Measurements from ENCODE around the gene MSRB1.

DNA sequence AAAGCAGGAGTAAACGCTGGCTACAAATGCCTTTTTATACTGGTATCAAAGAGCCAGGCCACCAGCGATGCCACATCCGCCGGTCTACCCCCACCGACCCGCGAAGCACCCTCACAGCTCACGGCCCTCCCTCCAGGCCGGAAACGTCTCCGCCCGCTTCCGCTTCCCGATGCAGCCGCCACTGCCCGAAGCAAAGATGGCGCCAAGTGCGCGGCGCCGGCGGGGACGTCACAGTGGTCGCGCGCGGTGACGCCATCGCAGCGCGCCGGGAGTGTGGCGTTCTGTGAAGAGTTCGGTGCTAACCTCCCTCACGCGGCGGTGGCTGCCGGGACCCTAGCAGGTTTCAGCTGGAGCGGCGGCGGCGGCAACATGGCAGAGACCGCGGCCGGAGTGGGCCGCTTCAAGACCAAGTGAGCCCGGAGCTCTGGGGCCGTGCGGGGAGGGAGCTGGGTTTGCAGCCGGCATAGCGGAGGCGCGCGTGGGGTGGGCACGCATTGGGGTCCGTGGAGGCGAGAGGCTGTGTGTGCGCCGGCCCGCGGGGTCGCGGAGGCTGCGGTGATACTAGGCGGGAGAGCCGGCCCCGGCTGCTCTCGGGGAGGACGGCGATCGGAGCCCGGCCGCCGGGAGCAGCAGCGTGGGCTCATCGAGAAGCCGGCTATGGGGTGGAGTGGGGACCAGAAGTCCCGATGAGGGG, 28.9 kb upstream of the MSRB1 start, which contains the start of gene TBL3:
- TF ChIP-seq, protein P1, sequence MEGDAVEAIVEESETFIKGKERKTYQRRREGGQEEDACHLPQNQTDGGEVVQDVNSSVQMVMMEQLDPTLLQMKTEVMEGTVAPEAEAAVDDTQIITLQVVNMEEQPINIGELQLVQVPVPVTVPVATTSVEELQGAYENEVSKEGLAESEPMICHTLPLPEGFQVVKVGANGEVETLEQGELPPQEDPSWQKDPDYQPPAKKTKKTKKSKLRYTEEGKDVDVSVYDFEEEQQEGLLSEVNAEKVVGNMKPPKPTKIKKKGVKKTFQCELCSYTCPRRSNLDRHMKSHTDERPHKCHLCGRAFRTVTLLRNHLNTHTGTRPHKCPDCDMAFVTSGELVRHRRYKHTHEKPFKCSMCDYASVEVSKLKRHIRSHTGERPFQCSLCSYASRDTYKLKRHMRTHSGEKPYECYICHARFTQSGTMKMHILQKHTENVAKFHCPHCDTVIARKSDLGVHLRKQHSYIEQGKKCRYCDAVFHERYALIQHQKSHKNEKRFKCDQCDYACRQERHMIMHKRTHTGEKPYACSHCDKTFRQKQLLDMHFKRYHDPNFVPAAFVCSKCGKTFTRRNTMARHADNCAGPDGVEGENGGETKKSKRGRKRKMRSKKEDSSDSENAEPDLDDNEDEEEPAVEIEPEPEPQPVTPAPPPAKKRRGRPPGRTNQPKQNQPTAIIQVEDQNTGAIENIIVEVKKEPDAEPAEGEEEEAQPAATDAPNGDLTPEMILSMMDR (IDR thresholded peaks at IDR 0.05; ENCODE audit: insufficient read depth, low read length), result no peak
- TF ChIP-seq POLR2AphosphoS5 (IDR thresholded peaks at IDR 0.05; ENCODE audit: low read depth) (peak; percentile 95), REST (IDR thresholded peaks at IDR 0.05; ENCODE audit: insufficient replicate concordance, low read depth) (peak; percentile 15)

Measured in HL-60 (cell line).